HG02885 (cell line): Measurements from ENCODE around the gene DCAF8.

Source experiments
- ATAC-seq: cut with Tn5 transposase; IDR thresholded peaks from one replicate; pipeline ENCODE4 v1.9.1; 2021; ENCODE audit warnings: mild to moderate bottlenecking; ENCODE audit not compliant: unreplicated experiment, poor library complexity

The DCAF8 gene

GRCh38 chr1:160232911-160233310 is 29.4 kb downstream of the DCAF8 start:
- no peak for ATAC-seq

GRCh38 chr1:160228431-160228830 is 33.9 kb downstream of the DCAF8 start:
- no peak for ATAC-seq

GRCh38 chr1:160227561-160227960 is 34.8 kb downstream of the DCAF8 start:
- ATAC-seq, result no peak

GRCh38 chr1:160227034-160227433 is 35.3 kb downstream of the DCAF8 start:
- no peak for ATAC-seq

- no peak for ATAC-seq
Measured at GRCh38 chr1:160226623-160227022, 35.7 kb downstream of the DCAF8 start.

- ATAC-seq, result no peak
Measured at GRCh38 chr1:160225345-160225744, 37.0 kb downstream of the DCAF8 start.

GRCh38 chr1:160224606-160225005 is 37.7 kb downstream of the DCAF8 start:
- no peak for ATAC-seq

- no peak for ATAC-seq
Measured at GRCh38 chr1:160222546-160222945, 39.8 kb downstream of the DCAF8 start.

- ATAC-seq, result no peak
Measured at GRCh38 chr1:160221089-160221488, 41.3 kb downstream of the DCAF8 start.

- ATAC-seq, result no peak
Measured at GRCh38 chr1:160220301-160220700, 42.0 kb downstream of the DCAF8 start.

- ATAC-seq, result no peak
Measured at GRCh38 chr1:160219062-160219929, 43.1 kb downstream of the DCAF8 start.

- no peak for ATAC-seq
Measured at GRCh38 chr1:160217481-160218051, 44.8 kb downstream of the DCAF8 start.

GRCh38 chr1:160216301-160216700 is 46.0 kb downstream of the DCAF8 start:
- ATAC-seq, result no peak

- no peak for ATAC-seq
Measured at GRCh38 chr1:160214481-160215140, 47.7 kb downstream of the DCAF8 start.

- no peak for ATAC-seq
Measured at GRCh38 chr1:160211046-160211790, 51.1 kb downstream of the DCAF8 start.

- ATAC-seq, result no peak
Measured at GRCh38 chr1:160210561-160210960, 51.8 kb downstream of the DCAF8 start.

GRCh38 chr1:160209321-160210046 is 52.9 kb downstream of the DCAF8 start:
- no peak for ATAC-seq

GRCh38 chr1:160208557-160209320 is 53.6 kb downstream of the DCAF8 start:
- ATAC-seq, result no peak
